H1 (cell line): ENCODE data around the gene CACNA1G. TPM values are rescaled to one million over a fixed set of nuclear protein-coding genes. Genes with fewer than 3 reads are reported as not detected.

Source experiments
- CTCF ChIA-PET: fragments of 300-600 bp; sonication (Branson Sonifier 250); formaldehyde crosslinking; loops from one replicate; lab custom pipeline; 2021; ENCODE audit not compliant: partially characterized antibody; lab: Charles Lee
- POLR2A ChIA-PET: fragments of 300-600 bp; sonication (Branson Sonifier 250); formaldehyde crosslinking; loops from one replicate; lab custom pipeline; 2021; ENCODE audit warnings: inconsistent platforms; ENCODE audit not compliant: partially characterized antibody; lab: Charles Lee
- DNase-seq, 2 experiments: peaks; one replicate each; pipeline versions ENCODE4 v3.0.0 to v3.0.0-alpha.2; 2010 to 2022; ENCODE audit warnings: low spot score in 2 of 2, low read depth in 1 of 2, mixed read lengths in 1 of 2
- FAIRE-seq: peaks from 2 replicates; lab custom pipeline; 2011; peaks lifted over from hg19 to GRCh38; lab: Jason Lieb, UNC
- H2AFZ ChIP-seq: 2 replicates; pipeline ENCODE4 v1.8.1; 2012; ENCODE audit warnings: low read length, inconsistent platforms
- H2AK5ac ChIP-seq: 2 replicates; pipeline ENCODE4 v1.6.1; 2013; ENCODE audit warnings: low read depth, low read length
- H2BK120ac ChIP-seq: replicated peaks from 2 replicates; pipeline ENCODE3; 2013; ENCODE audit warnings: low read depth, low read length, inconsistent platforms
- H2BK12ac ChIP-seq: 2 replicates; pipeline ENCODE4 v1.6.1; 2013; ENCODE audit warnings: low read depth, low read length
- H2BK15ac ChIP-seq: 2 replicates; pipeline ENCODE4 v1.6.1; 2013; ENCODE audit warnings: low read length
- H2BK20ac ChIP-seq: 2 replicates; pipeline ENCODE4 v1.6.1; 2013; ENCODE audit warnings: low read length
- H2BK5ac ChIP-seq: 2 replicates; pipeline ENCODE4 v1.6.1; 2013; ENCODE audit warnings: low read depth, low read length
- H3K14ac ChIP-seq: 2 replicates; pipeline ENCODE4 v1.6.1; 2013; ENCODE audit warnings: inconsistent platforms; ENCODE audit not compliant: insufficient read length
- H3K18ac ChIP-seq: 2 replicates; pipeline ENCODE4 v1.6.1; 2013; ENCODE audit warnings: low read length; ENCODE audit errors: extremely low read depth
- H3K23ac ChIP-seq: 2 replicates; pipeline ENCODE4 v1.6.1; 2013; ENCODE audit warnings: inconsistent platforms; ENCODE audit not compliant: insufficient read length
- H3K23me2 ChIP-seq: 2 replicates; pipeline ENCODE4 v1.6.1; 2013; ENCODE audit warnings: low read depth, low read length
- H3K27ac ChIP-seq: 2 replicates; pipeline ENCODE4 v1.6.1; 2011; ENCODE audit warnings: low read depth, low read length, inconsistent platforms
- H3K27me3 ChIP-seq, 4 experiments: replicated peaks in 1 of 4; 1 replicate in 1 of 4; 2 replicates in 3 of 4; pipeline versions ENCODE4 v1.6.1 to v1.8.1; 2011 to 2013; ENCODE audit warnings: low read length in 3 of 4, mild to moderate bottlenecking in 3 of 4, inconsistent platforms in 2 of 4, mixed read lengths in 2 of 4, moderate library complexity in 1 of 4; ENCODE audit not compliant: control insufficient read depth in 3 of 4, insufficient read depth in 3 of 4; ENCODE audit errors: extremely low read depth in 1 of 4
- H3K36me3 ChIP-seq, 4 experiments: 2 replicates each; pipeline versions ENCODE4 v1.6.1 to v1.8.1; 2011 to 2013; ENCODE audit warnings: mild to moderate bottlenecking in 4 of 4, low read length in 3 of 4, moderate library complexity in 2 of 4, control low read depth in 1 of 4, inconsistent platforms in 1 of 4; ENCODE audit not compliant: insufficient read depth in 4 of 4, control insufficient read depth in 2 of 4
- H3K4ac ChIP-seq: replicated peaks from 2 replicates; pipeline ENCODE3; 2013; ENCODE audit warnings: low read length, low read depth, mixed read lengths, inconsistent platforms; ENCODE audit not compliant: insufficient read length
- H3K4me1 ChIP-seq, 4 experiments: replicated peaks in 1 of 4; 1 replicate in 1 of 4; 2 replicates in 3 of 4; pipeline versions ENCODE4 v1.6.1 to v1.8.1; 2011 to 2013; ENCODE audit warnings: low read length in 3 of 4, inconsistent platforms in 2 of 4, mixed read lengths in 1 of 4; ENCODE audit not compliant: insufficient read depth in 4 of 4, control insufficient read depth in 3 of 4
- H3K4me2 ChIP-seq, 2 experiments: 2 replicates each; pipeline versions ENCODE4 v1.6.1 to v1.8.1; 2011 to 2013; ENCODE audit warnings: low read depth in 2 of 2, low read length in 2 of 2, control low read depth in 1 of 2, inconsistent platforms in 1 of 2, mild to moderate bottlenecking in 1 of 2; ENCODE audit not compliant: insufficient read depth in 1 of 2
- H3K4me3 ChIP-seq, 4 experiments: fragments of 200-600, 300-600 bp in 1 of 4; sonication (generic), shearing (Covaris generic), sonication (Bioruptor Twin) in 1 of 4; 2 replicates each; pipeline versions ENCODE4 v1.5.1 to v1.8.1; 2011 to 2016; ENCODE audit warnings: low read length in 4 of 4, low read depth in 3 of 4, control low read depth in 2 of 4, inconsistent platforms in 2 of 4, mild to moderate bottlenecking in 2 of 4, mixed read lengths in 1 of 4, moderate library complexity in 1 of 4; ENCODE audit not compliant: insufficient read depth in 2 of 4; ENCODE audit errors: extremely low read depth in 1 of 4
- H3K56ac ChIP-seq: replicated peaks from 2 replicates; pipeline ENCODE3; 2013; ENCODE audit warnings: low read depth, mild to moderate bottlenecking, mixed read lengths, low read length, inconsistent platforms; ENCODE audit not compliant: insufficient read length
- H3K79me1 ChIP-seq: 2 replicates; pipeline ENCODE4 v1.6.1; 2013; ENCODE audit warnings: low read depth, low read length, control low read depth
- H3K79me2 ChIP-seq, 2 experiments: 2 replicates each; pipeline versions ENCODE4 v1.6.1 to v1.8.1; 2012 to 2013; ENCODE audit warnings: low read length in 2 of 2, mild to moderate bottlenecking in 2 of 2, inconsistent platforms in 1 of 2; ENCODE audit not compliant: insufficient read depth in 2 of 2, control insufficient read depth in 1 of 2
- H3K9ac ChIP-seq, 4 experiments: replicated peaks in 1 of 4; 1 replicate in 1 of 4; 2 replicates in 3 of 4; pipeline versions ENCODE4 v1.6.1 to v1.8.1; 2011 to 2013; ENCODE audit warnings: low read depth in 3 of 4, low read length in 3 of 4, control low read depth in 2 of 4, mild to moderate bottlenecking in 2 of 4, moderate library complexity in 2 of 4, inconsistent platforms in 1 of 4; ENCODE audit errors: extremely low read depth in 1 of 4
- H3K9me3 ChIP-seq, 2 experiments: 2 replicates each; pipeline versions ENCODE4 v1.6.1 to v1.8.1; 2012 to 2013; ENCODE audit warnings: mild to moderate bottlenecking in 2 of 2, moderate library complexity in 2 of 2, control low read depth in 1 of 2, inconsistent platforms in 1 of 2, low read depth in 1 of 2, low read length in 1 of 2, mixed read lengths in 1 of 2; ENCODE audit not compliant: insufficient read depth in 2 of 2
- H4K20me1 ChIP-seq, 2 experiments: replicated peaks in 1 of 2; 2 replicates each; pipeline versions ENCODE3 to v1.8.1; 2011 to 2013; ENCODE audit warnings: inconsistent platforms in 2 of 2, low read length in 2 of 2, mild to moderate bottlenecking in 1 of 2; ENCODE audit not compliant: insufficient read depth in 2 of 2, control insufficient read depth in 1 of 2
- H4K5ac ChIP-seq: 2 replicates; pipeline ENCODE4 v1.6.1; 2013; ENCODE audit warnings: low read length, low read depth, mixed read lengths, inconsistent platforms; ENCODE audit not compliant: insufficient read length
- H4K8ac ChIP-seq: 2 replicates; pipeline ENCODE4 v1.8.0; 2013; ENCODE audit warnings: mild to moderate bottlenecking, moderate library complexity, low read length, inconsistent platforms; ENCODE audit not compliant: insufficient read depth; ENCODE audit errors: extremely low read depth
- H4K91ac ChIP-seq: replicated peaks from 2 replicates; pipeline ENCODE3; 2013; ENCODE audit warnings: low read length, mixed read lengths, inconsistent platforms; ENCODE audit not compliant: insufficient read length
- ASH2L ChIP-seq: fragments of 200-600, 300-600 bp; sonication (generic); IDR thresholded peaks from one replicate; pipeline ENCODE4 v1.7.1; 2017; ENCODE audit warnings: low read length
- ATF3 ChIP-seq: IDR thresholded peaks from 2 replicates; pipeline ENCODE4 v1.6.1; 2011; ENCODE audit warnings: low read depth, mild to moderate bottlenecking, low read length; ENCODE audit not compliant: insufficient read depth
- BCL11A ChIP-seq, 2 experiments: IDR thresholded peaks; one replicate each; pipeline ENCODE4 v1.6.1; 2011; ENCODE audit warnings: low read depth in 2 of 2, low read length in 2 of 2, mild to moderate bottlenecking in 2 of 2
- BRCA1 ChIP-seq: IDR thresholded peaks from 2 replicates; pipeline ENCODE4 v1.6.1; 2012; ENCODE audit warnings: low read depth, low read length, improper control_type of control experiment
- CHD1 ChIP-seq: IDR thresholded peaks from 2 replicates; pipeline ENCODE4 v1.6.1; 2012; ENCODE audit warnings: low read depth, low read length, improper control_type of control experiment
- CREB1 ChIP-seq: IDR thresholded peaks from 2 replicates; pipeline ENCODE4 v1.6.1; 2012; ENCODE audit warnings: inconsistent platforms
- EGR1 ChIP-seq: IDR thresholded peaks from 2 replicates; pipeline ENCODE4 v1.6.1; 2011; ENCODE audit warnings: low read depth, low read length, borderline replicate concordance
- FOSL1 ChIP-seq: IDR thresholded peaks from 2 replicates; pipeline ENCODE4 v1.6.1; 2011; ENCODE audit warnings: mild to moderate bottlenecking, low read depth, low read length, moderate library complexity; ENCODE audit not compliant: insufficient read depth
- RFX5 ChIP-seq: IDR thresholded peaks from 2 replicates; pipeline ENCODE4 v1.6.1; 2011; ENCODE audit warnings: low read depth, low read length, improper control_type of control experiment, borderline replicate concordance
- RNF2 ChIP-seq: fragments of 200-900, 300-1000 bp; sonication (generic); IDR thresholded peaks from 2 replicates; pipeline ENCODE4 v1.7.1; 2016; ENCODE audit warnings: borderline replicate concordance, low read depth, mild to moderate bottlenecking, antibody characterized with exemption, low read length; ENCODE audit not compliant: poor library complexity, severe bottlenecking; ENCODE audit errors: missing control alignments
- SP4 ChIP-seq: IDR thresholded peaks from 2 replicates; pipeline ENCODE4 v1.6.1; 2012; ENCODE audit warnings: low read length, inconsistent platforms
- SRF ChIP-seq: IDR thresholded peaks from 2 replicates; pipeline ENCODE4 v1.6.1; 2011; ENCODE audit warnings: mild to moderate bottlenecking, low read depth, low read length, moderate library complexity
- WGBS, 2 experiments: shearing (Covaris generic) in 1 of 2; methylation state at CpG; one replicate each; pipeline versions ENCODE4 v1.1.6 to v1.1.7; 2013 to 2015; ENCODE audit warnings: low lambda C conversion rate in 2 of 2, mixed read lengths in 2 of 2, inconsistent platforms in 1 of 2, low coverage in 1 of 2, missing lambda C conversion rate in 1 of 2; ENCODE audit not compliant: insufficient replicate concordance in 2 of 2, insufficient coverage in 1 of 2, insufficient read length in 1 of 2; ENCODE audit errors: extremely low coverage in 1 of 2, missing lambda C conversion rate in 1 of 2; 5-methylcytosine and 5-hydroxymethylcytosine counted together
- polyA plus RNA-seq, 7 experiments: library from polyadenylated mRNA; depleted of rRNA in 3 of 7; stranded (reverse) in 5 of 7; unstranded in 2 of 7; fragments of >200 nt in 5 of 7; fragments of 200-250 nt in 2 of 7; gene quantifications; 1 replicate in 5 of 7; 2 replicates in 1 of 7; 4 replicates in 1 of 7; pipeline versions ENCODE4 v1.2.1 to v1.2.3, GENCODE V29; 2011 to 2013; ENCODE audit warnings: missing spikeins in 2 of 7, mixed read lengths in 2 of 7
- total RNA-seq: library from RNA; stranded (reverse); fragmentation: NEBNext Ultra II Directional; extraction: Animal tissue kit (Norgen Biotek cat#: 25700); gene quantifications from 2 replicates; pipeline ENCODE4 v1.2.1, GENCODE V29; 2021

Gene CACNA1G
- total and polyA plus RNA-seq, 2 of the 8 experiments (the other 6 are each of a cell fraction or from before 2014, with no cell fraction given): 2.9 to 4.9 TPM

- no peak overlapping the region for H2BK5ac ChIP-seq
- H2AFZ ChIP-seq: no peak overlapping the region
- CTCF ChIA-PET: interaction anchor here (0.9 to 17.1 kb wide), 24 partner anchors 7 to 318 kb away, joined by 3 to 404 read pairs (median 18); partner anchors contain the start of gene SPATA20
- 82% methylated on average over 9 of the region's 9 CpGs; no CpG with 5 or more reads in 1 of the 2 experiments for WGBS, 2 experiments
- H3K9me3 ChIP-seq: no peaks in the 10 kb centered on the region
- no peaks in the 10 kb centered on the region for H3K36me3 ChIP-seq
- H3K9ac ChIP-seq: no peak overlapping the region
- H4K8ac ChIP-seq: no peak overlapping the region
- peaks cover 0 to 15% (median 9%) of the 10 kb centered on the region in 4 experiments; a peak in 6 of 7 replicates for H3K4me1 ChIP-seq
- H3K4me3 ChIP-seq: no peak overlapping the region
- H3K79me1 ChIP-seq: no peaks in the 10 kb centered on the region
- no peak overlapping the region for H2BK20ac ChIP-seq
- no peak overlapping the region for H4K5ac ChIP-seq
- H3K27me3 ChIP-seq: peaks cover 25 to 44% (median 39%) of the 10 kb centered on the region in 4 experiments
- no peak overlapping the region for H3K4ac ChIP-seq
- no peak overlapping the region for H2BK120ac ChIP-seq
- H4K20me1 ChIP-seq: no peaks in the 10 kb centered on the region
- POLR2A ChIA-PET: interaction anchor here (0.7 to 1.2 kb wide), 2 partner anchors 63 to 234 kb away, joined by 3 read pairs; partner anchors contain the start of gene TOB1
- H3K14ac ChIP-seq: no peak overlapping the region
- no peak for FAIRE-seq
- no peak overlapping the region for H2AK5ac ChIP-seq
- H3K4me2 ChIP-seq: no peak overlapping the region
- no peak overlapping the region for H2BK12ac ChIP-seq
- peaks cover 4% of the 10 kb centered on the region; the same call in 1 of the 2 replicates for H3K23me2 ChIP-seq
- H3K23ac ChIP-seq: no peak overlapping the region
- no peak overlapping the region for H2BK15ac ChIP-seq
- DNase-seq: no peak
- no peak overlapping the region for H3K56ac ChIP-seq
- no peak overlapping the region for H3K18ac ChIP-seq
- no peak overlapping the region for H4K91ac ChIP-seq
- no peaks in the 10 kb centered on the region for H3K79me2 ChIP-seq
- H3K27ac ChIP-seq: no peak overlapping the region
- TF ChIP-seq BRCA1 (no peak), RNF2 (no peak), BCL11A (IDR thresholded peaks at IDR 0.05; ENCODE audit: low read depth in 2 of 2, low read length in 2 of 2) (no peak), SP4 (no peak), RFX5 (no peak), CHD1 (no peak), CREB1 (no peak), FOSL1 (no peak), EGR1 (no peak), ATF3 (no peak), SRF (no peak), ASH2L (no peak)
Observed at GRCh38 chr17:50631908-50632571, 71.5 kb downstream of the CACNA1G start.
